ENCODE results near the gene XCR1. TPM values are rescaled to one million over a fixed set of nuclear protein-coding genes. Genes with fewer than 3 reads are reported as not detected.

Gene XCR1
- total RNA-seq, 3 donors from 2014 or later, result 0.13 to 0.29 (median 0.20) TPM

DNA sequence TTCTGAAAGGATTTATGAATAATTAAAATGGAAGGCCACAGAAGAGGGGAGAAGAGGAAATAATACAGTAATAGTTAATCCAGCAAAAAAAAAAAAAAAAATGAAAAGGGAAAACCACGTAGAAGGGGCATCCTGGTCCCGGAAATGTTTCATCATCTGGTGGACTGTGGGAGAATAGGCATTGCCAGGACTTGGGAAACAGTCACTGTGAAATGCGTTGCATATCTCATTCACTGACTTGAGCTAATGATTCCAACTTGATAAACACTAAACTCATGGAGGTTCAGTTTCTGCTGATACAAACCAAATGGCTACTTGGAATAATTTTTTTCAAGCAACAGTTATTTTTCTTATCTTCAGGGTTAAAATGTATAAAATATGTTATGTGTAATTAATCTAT is 3.2 kb downstream of the XCR1 start:
- no peak for ATAC-seq
- TF ChIP-seq, protein P1, sequence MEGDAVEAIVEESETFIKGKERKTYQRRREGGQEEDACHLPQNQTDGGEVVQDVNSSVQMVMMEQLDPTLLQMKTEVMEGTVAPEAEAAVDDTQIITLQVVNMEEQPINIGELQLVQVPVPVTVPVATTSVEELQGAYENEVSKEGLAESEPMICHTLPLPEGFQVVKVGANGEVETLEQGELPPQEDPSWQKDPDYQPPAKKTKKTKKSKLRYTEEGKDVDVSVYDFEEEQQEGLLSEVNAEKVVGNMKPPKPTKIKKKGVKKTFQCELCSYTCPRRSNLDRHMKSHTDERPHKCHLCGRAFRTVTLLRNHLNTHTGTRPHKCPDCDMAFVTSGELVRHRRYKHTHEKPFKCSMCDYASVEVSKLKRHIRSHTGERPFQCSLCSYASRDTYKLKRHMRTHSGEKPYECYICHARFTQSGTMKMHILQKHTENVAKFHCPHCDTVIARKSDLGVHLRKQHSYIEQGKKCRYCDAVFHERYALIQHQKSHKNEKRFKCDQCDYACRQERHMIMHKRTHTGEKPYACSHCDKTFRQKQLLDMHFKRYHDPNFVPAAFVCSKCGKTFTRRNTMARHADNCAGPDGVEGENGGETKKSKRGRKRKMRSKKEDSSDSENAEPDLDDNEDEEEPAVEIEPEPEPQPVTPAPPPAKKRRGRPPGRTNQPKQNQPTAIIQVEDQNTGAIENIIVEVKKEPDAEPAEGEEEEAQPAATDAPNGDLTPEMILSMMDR (IDR thresholded peaks at IDR 0.05), result no peak
- Histone ChIP-seq H3K36me3 (ENCODE audit: low read depth) (no peaks in the 10 kb centered on the region), H3K9me3 (peaks cover 9% of the 10 kb centered on the region), H3K4me1 (ENCODE audit: low read depth) (no peaks in the 10 kb centered on the region), H3K4me3 (no peak overlapping the region)
- no peak for DNase-seq
- intact Hi-C loops (cut with DNase I, micrococcal nuclease), result no loop called here

DNA sequence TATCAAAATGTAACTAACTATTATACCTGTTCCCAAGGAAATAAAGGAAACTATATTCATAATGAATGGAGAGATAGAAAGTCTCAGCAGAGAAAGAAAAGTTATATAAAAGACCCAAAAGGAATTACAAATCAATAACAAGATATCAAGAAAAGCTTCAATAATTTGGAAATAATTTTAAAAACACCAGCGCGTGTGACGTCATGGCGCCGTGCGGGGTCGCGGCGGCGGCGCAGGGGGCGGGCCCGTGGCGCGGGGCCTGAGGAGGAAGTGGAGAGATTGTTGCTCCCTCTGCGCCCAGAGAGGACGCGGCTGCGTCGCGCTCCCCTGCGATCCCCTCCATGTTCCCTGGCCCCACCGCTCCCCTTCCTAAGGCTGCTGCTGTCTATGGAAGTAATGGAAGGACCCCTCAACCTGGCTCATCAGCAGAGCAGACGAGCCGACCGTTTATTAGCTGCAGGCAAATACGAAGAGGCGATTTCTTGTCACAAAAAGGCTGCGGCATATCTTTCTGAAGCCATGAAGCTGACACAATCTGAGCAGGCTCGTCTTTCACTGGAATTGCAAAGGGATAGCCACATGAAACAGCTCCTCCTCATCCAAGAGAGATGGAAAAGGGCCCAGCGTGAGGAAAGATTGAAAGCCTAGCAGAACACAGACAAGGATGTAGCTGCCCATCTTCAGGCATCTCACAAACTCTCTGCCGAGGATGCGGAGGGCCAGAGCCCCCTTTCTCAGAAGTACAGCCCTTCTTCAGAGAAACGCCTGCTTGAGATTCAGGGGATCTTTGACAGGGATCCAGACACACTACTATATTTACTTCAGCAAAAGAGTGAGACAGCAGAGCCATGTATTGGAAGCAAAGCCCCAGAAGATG is 4.1 kb downstream of the XCR1 start:
- H3K4me1 ChIP-seq (ENCODE audit: low read depth), result no peaks in the 10 kb centered on the region
- intact Hi-C loops (cut with DNase I, micrococcal nuclease), result no loop called here
- no peak overlapping the region for H3K4me3 ChIP-seq
- H3K9me3 ChIP-seq, result peaks cover 5% of the 10 kb centered on the region
- TF ChIP-seq, protein P1 (IDR thresholded peaks at IDR 0.05), result no peak
- H3K36me3 ChIP-seq (ENCODE audit: low read depth), result no peaks in the 10 kb centered on the region
- ATAC-seq (no peak), DNase-seq (no peak)

DNA sequence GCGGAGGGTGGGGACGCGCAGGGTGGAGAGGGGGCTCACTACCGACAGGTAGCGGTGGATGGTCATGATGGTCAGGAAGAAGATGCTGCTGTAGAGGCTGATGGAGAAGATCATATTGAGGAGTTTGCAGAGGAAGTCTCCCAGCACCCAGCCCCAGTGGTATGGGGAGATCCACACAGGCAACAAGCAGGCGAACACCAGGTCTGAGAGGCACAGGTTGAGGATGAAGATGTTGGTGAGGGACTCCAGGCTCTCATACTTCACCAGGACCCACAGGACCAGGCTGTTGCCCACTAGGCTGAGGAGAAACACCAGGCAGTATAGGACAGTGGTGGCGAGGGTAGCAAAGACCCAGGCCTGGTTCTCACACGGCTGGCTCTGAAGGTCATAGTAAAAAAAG is 5.8 kb downstream of the XCR1 start:
- intact Hi-C loops (cut with DNase I, micrococcal nuclease), result no loop called here
- H3K4me3 ChIP-seq, result no peak overlapping the region
- no peak for ATAC-seq
- H3K9me3 ChIP-seq, result no peaks in the 10 kb centered on the region
- H3K36me3 ChIP-seq (ENCODE audit: low read depth), result no peaks in the 10 kb centered on the region
- no peak for DNase-seq
- TF ChIP-seq, protein P1 (IDR thresholded peaks at IDR 0.05), result no peak
- no peaks in the 10 kb centered on the region for H3K4me1 ChIP-seq (ENCODE audit: low read depth)

DNA sequence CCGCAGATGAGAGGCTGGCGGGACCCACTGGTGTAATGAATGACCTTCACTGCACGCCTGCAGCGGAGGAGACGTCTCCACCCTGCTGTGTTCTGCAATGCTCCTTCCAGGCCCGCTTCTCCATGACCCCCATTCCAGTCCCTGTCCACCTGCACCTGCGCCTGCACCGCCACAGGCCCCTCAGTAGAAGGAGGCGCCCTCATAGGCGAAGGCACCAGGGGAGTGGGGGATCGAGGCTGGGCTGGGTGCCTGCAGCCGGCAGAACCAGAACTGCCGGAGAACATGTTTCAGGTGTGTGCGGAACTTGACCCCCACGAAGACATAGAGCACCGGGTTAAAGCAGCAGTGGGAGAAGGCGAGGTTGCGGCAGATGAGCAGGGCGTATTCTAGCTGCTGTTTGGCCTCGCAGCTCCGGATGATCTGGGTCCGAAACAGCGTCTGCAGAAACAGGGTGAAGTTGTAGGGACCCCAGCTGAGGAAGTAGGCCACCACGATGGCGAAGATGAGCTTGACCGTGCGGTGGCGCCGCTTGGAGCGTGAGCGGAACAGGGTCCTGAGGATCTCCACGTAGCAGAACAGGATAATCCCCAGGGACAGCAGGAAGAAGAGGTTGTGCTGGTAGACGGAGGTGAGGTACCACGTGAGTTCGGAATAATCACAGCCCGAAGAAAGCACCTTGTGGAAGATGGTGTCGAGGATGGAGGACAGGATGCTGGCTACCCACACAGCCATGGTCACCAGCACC is 6.3 kb downstream of the XCR1 start:
- DNase-seq (no peak), ATAC-seq (no peak)
- TF ChIP-seq, protein P1 (IDR thresholded peaks at IDR 0.05), result no peak
- Histone ChIP-seq H3K4me1 (ENCODE audit: low read depth) (no peaks in the 10 kb centered on the region), H3K36me3 (ENCODE audit: low read depth) (no peaks in the 10 kb centered on the region), H3K4me3 (no peak overlapping the region), H3K9me3 (no peaks in the 10 kb centered on the region)
- intact Hi-C loops (cut with DNase I, micrococcal nuclease), result no loop called here

DNA sequence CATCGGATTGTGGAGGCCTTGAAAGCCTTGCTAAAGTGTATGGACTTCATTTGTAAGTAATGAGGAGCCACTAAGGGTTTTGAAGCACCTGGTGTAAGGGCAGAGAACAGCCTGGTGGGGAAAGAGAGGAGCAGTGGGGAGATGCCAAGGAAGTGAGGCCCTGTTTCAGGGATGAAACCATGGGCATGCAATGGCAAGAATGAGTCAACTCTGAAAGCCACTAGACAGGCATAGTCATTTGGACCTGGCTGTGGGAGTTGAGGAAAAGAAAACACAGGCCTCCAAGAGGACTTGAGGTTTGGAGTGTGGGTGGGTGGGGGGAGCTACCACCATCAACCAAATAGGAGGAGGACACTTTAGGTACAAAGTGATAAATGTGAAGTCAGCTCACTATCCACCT is 7.6 kb downstream of the XCR1 start:
- H3K4me1 ChIP-seq (ENCODE audit: low read depth), result no peaks in the 10 kb centered on the region
- H3K4me3 ChIP-seq, result no peak overlapping the region
- ATAC-seq (no peak), DNase-seq (no peak)
- H3K9me3 ChIP-seq, result no peaks in the 10 kb centered on the region
- no peaks in the 10 kb centered on the region for H3K36me3 ChIP-seq (ENCODE audit: low read depth)
- intact Hi-C loops (cut with DNase I, micrococcal nuclease), result no loop called here
- TF ChIP-seq, protein P1 (IDR thresholded peaks at IDR 0.05), result no peak
